ENCODE results near the gene ANKRD1. TPM values are rescaled to one million over a fixed set of nuclear protein-coding genes. Genes with fewer than 3 reads are reported as not detected.

The ANKRD1 gene
- under 1 TPM in 1 of 4 donors, not detected in 3; 0.83 TPM for total RNA-seq

- no peak for TF ChIP-seq POLR2A (IDR thresholded peaks at IDR 0.05; ENCODE audit: low read depth)
- no peak for TF ChIP-seq POLR2AphosphoS5 (IDR thresholded peaks at IDR 0.05)
- TF ChIP-seq EP300 (IDR thresholded peaks at IDR 0.05): no peak
- TF ChIP-seq CTCF (IDR thresholded peaks at IDR 0.05): no peak
- no peak for DNase-seq (ENCODE audit: extremely low spot score)
- peaks cover 0 to 39% (median 0%) of the 10 kb centered on the region in 4 donors for H3K27me3 ChIP-seq
- peaks cover 0 to 43% (median 0%) of the 10 kb centered on the region in 4 donors for H3K36me3 ChIP-seq
- H3K4me3 ChIP-seq: no peak within 1 kb of the TSS
- WGBS: 33% methylated on average over 5 of the region's 5 CpGs
- H3K9me3 ChIP-seq: no peaks in the 10 kb centered on the region
- H3K27ac ChIP-seq (replicated peaks in 1 of 4): no peak within 1 kb of the TSS
- H3K4me1 ChIP-seq: no peaks in the 10 kb centered on the region
- intact Hi-C loops (cut with DNase I): no loop called here
Measured at GRCh38 chr10:90920986-90921666, at the start of gene ANKRD1. TSS of gene ANKRD1 (minus strand) at chr10:90921087. CDS start at chr10:90921027, 60 bp downstream.

GRCh38 chr10:90969947-90970673 is 49.2 kb upstream of the ANKRD1 start:
- TF ChIP-seq POLR2A (IDR thresholded peaks at IDR 0.05; ENCODE audit: low read depth) (no peak), POLR2AphosphoS5 (IDR thresholded peaks at IDR 0.05) (no peak), CTCF (IDR thresholded peaks at IDR 0.05) (no peak), EP300 (IDR thresholded peaks at IDR 0.05) (no peak)
- Histone ChIP-seq H3K4me3 (no peak overlapping the region), H3K9me3 (peaks cover 0 to 6% (median 0%) of the 10 kb centered on the region in 4 donors), H3K4me1 (peaks cover 0 to 19% (median 10%) of the 10 kb centered on the region in 4 donors), H3K36me3 (no peaks in the 10 kb centered on the region), H3K27ac (replicated peaks in 1 of 4) (no peak overlapping the region), H3K27me3 (no peaks in the 10 kb centered on the region)
- WGBS: 91% methylated on average over 6 of the region's 6 CpGs
- intact Hi-C loops (cut with DNase I): no loop called here
- no peak for DNase-seq (ENCODE audit: extremely low spot score)

DNA sequence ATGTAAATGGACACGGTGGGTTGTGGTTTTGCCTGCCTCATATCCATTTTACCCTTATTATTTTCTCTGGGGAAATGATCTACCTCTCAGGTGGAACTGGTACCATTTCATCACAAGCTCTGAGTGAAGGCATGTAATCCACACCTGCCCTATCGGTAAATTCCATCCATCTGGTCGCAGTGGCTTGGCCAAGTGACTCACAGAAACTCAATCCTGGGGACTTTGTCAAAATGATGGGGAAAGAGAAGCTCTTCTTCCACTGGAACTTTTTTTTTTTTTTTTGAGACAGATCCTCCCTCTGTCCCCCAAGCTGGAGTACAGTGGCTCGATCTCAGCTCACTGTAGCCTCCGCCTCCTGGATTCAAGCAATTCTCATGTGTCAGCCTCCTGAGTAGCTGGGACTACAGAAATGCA is 48.2 kb upstream of the ANKRD1 start:
- Histone ChIP-seq H3K27me3 (no peaks in the 10 kb centered on the region), H3K4me1 (peaks cover 4 to 26% (median 12%) of the 10 kb centered on the region in 4 donors), H3K4me3 (no peak overlapping the region), H3K9me3 (no peaks in the 10 kb centered on the region), H3K27ac (replicated peaks in 1 of 4) (no peak overlapping the region), H3K36me3 (no peaks in the 10 kb centered on the region)
- intact Hi-C loops (cut with DNase I): no loop called here
- no peak for DNase-seq (ENCODE audit: extremely low spot score)
- 56% methylated on average over 5 of the region's 5 CpGs for WGBS
- TF ChIP-seq POLR2AphosphoS5 (IDR thresholded peaks at IDR 0.05): no peak
- TF ChIP-seq EP300 (IDR thresholded peaks at IDR 0.05): no peak
- TF ChIP-seq CTCF (IDR thresholded peaks at IDR 0.05): no peak

GRCh38 chr10:90968328-90969081 is 47.6 kb upstream of the ANKRD1 start:
- Histone ChIP-seq H3K4me1 (peaks cover 4 to 26% (median 12%) of the 10 kb centered on the region in 4 donors), H3K36me3 (no peaks in the 10 kb centered on the region), H3K4me3 (no peak overlapping the region), H3K27me3 (no peaks in the 10 kb centered on the region), H3K27ac (replicated peaks in 1 of 4) (no peak overlapping the region), H3K9me3 (no peaks in the 10 kb centered on the region)
- 47% methylated on average over 6 of the region's 6 CpGs for WGBS
- intact Hi-C loops (cut with DNase I): no loop called here
- TF ChIP-seq POLR2A (IDR thresholded peaks at IDR 0.05; ENCODE audit: low read depth): no peak
- TF ChIP-seq EP300 (IDR thresholded peaks at IDR 0.05): no peak
- peak in 1 of 2 donors; percentile 51 for TF ChIP-seq POLR2AphosphoS5 (IDR thresholded peaks at IDR 0.05)
- no peak for TF ChIP-seq CTCF (IDR thresholded peaks at IDR 0.05)
- DNase-seq (ENCODE audit: extremely low spot score): no peak
